ENCODE data around the gene CACNA2D3.

GRCh38 chr3:54633444-54634121 lies 511.2 kb downstream of the CACNA2D3 start:
- TF ChIP-seq EP300 (IDR thresholded peaks at IDR 0.05) (no peak), POLR2A (IDR thresholded peaks at IDR 0.05) (no peak)

All from upper lobe of left lung (tissue), 4 donors.